Uterus (tissue), 2 donors: ENCODE measurements around the gene MRLN.

Experiments
- POLR2A ChIP-seq, 2 donors: fragments of 450-650 bp; IDR thresholded peaks; one replicate each; pipeline ENCODE4 v1.6.1; 2016; ENCODE audit warnings: antibody characterized with exemption in 2 of 2, mild to moderate bottlenecking in 1 of 2, moderate library complexity in 1 of 2
- TF ChIP-seq, protein P1 (sequence below), 4 experiments: fragments of 200-600 bp in 2 of 4; fragments of 450-650 bp in 2 of 4; sonication (generic) in 2 of 4; IDR thresholded peaks; one replicate each; pipeline ENCODE4 v1.5.1; 2016 to 2019; ENCODE audit warnings: antibody characterized with exemption in 4 of 4, mild to moderate bottlenecking in 2 of 4, moderate library complexity in 1 of 4

GRCh38 chr10:59748834-59749233, 4.4 kb downstream of the MRLN start:
- TF ChIP-seq, protein P1, sequence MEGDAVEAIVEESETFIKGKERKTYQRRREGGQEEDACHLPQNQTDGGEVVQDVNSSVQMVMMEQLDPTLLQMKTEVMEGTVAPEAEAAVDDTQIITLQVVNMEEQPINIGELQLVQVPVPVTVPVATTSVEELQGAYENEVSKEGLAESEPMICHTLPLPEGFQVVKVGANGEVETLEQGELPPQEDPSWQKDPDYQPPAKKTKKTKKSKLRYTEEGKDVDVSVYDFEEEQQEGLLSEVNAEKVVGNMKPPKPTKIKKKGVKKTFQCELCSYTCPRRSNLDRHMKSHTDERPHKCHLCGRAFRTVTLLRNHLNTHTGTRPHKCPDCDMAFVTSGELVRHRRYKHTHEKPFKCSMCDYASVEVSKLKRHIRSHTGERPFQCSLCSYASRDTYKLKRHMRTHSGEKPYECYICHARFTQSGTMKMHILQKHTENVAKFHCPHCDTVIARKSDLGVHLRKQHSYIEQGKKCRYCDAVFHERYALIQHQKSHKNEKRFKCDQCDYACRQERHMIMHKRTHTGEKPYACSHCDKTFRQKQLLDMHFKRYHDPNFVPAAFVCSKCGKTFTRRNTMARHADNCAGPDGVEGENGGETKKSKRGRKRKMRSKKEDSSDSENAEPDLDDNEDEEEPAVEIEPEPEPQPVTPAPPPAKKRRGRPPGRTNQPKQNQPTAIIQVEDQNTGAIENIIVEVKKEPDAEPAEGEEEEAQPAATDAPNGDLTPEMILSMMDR (IDR thresholded peaks at IDR 0.05) = no peak
- TF ChIP-seq POLR2A (IDR thresholded peaks at IDR 0.05) = no peak
